WTC11 (cell line): ENCODE results near the gene DHX9.

Experiments
- FOXJ3 ChIP-seq: sonication (generic); formaldehyde crosslinking; IDR thresholded peaks from 2 replicates; pipeline ENCODE4 v1.9.0; 2021; ENCODE audit warnings: missing genetic modification reagents, mild to moderate bottlenecking, borderline replicate concordance
- NFE2L1 ChIP-seq: sonication (generic); formaldehyde crosslinking; IDR thresholded peaks from 2 replicates; pipeline ENCODE4 v1.8.1; 2023; ENCODE audit warnings: missing genetic modification reagents
- NFYB ChIP-seq: sonication (generic); formaldehyde crosslinking; conservative IDR thresholded peaks from 2 replicates; pipeline ENCODE4 v1.8.0; 2022; ENCODE audit warnings: low read depth, missing genetic modification reagents
- NR3C1 ChIP-seq: sonication (generic); formaldehyde crosslinking; conservative IDR thresholded peaks from 2 replicates; pipeline ENCODE4 v1.8.1; 2023; ENCODE audit warnings: low read depth, mild to moderate bottlenecking, missing genetic modification reagents
- ZBTB21 ChIP-seq: sonication (generic); formaldehyde crosslinking; IDR thresholded peaks from 2 replicates; pipeline ENCODE4 v1.8.1; 2023; ENCODE audit warnings: mild to moderate bottlenecking, missing genetic modification reagents, borderline replicate concordance
- TF ChIP-seq, protein P1 (sequence below): fragments of 200-600 bp; IDR thresholded peaks from 2 replicates; pipeline ENCODE4 v1.8.0; 2022; ENCODE audit warnings: antibody characterized with exemption
- TF ChIP-seq, protein P2 (sequence below): sonication (generic); formaldehyde crosslinking; IDR thresholded peaks from 2 replicates; pipeline ENCODE4 v1.8.1; 2022; ENCODE audit warnings: mild to moderate bottlenecking, moderate library complexity, missing genetic modification reagents
- TF ChIP-seq, protein P3 (sequence below): fragments of 250-450 bp; sonication (Bioruptor Pico); IDR thresholded peaks from 2 replicates; pipeline ENCODE4 v1.9.0; 2021; ENCODE audit warnings: mild to moderate bottlenecking, borderline replicate concordance

DNA sequence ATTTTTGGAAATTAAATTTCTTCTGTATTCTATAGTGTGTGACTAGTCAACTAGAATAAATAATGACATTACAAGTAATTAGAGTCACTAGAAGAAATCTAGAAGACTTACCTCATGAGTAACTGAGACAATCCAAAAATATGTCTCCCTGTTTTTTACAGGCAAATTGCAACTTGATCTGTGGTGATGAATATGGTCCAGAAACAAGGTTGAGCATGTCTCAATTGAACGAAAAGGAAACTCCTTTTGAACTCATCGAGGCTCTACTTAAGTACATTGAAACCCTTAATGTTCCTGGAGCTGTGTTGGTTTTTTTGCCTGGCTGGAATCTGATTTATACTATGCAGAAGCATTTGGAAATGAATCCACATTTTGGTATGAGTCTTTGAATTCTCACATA lies 36.7 kb downstream of the DHX9 start:
- TF ChIP-seq, protein P1, sequence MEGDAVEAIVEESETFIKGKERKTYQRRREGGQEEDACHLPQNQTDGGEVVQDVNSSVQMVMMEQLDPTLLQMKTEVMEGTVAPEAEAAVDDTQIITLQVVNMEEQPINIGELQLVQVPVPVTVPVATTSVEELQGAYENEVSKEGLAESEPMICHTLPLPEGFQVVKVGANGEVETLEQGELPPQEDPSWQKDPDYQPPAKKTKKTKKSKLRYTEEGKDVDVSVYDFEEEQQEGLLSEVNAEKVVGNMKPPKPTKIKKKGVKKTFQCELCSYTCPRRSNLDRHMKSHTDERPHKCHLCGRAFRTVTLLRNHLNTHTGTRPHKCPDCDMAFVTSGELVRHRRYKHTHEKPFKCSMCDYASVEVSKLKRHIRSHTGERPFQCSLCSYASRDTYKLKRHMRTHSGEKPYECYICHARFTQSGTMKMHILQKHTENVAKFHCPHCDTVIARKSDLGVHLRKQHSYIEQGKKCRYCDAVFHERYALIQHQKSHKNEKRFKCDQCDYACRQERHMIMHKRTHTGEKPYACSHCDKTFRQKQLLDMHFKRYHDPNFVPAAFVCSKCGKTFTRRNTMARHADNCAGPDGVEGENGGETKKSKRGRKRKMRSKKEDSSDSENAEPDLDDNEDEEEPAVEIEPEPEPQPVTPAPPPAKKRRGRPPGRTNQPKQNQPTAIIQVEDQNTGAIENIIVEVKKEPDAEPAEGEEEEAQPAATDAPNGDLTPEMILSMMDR: no peak
- TF ChIP-seq NFYB (CRISPR knock-in tag): no peak
- no peak for TF ChIP-seq NFE2L1 (CRISPR knock-in tag)
- TF ChIP-seq, protein P2, sequence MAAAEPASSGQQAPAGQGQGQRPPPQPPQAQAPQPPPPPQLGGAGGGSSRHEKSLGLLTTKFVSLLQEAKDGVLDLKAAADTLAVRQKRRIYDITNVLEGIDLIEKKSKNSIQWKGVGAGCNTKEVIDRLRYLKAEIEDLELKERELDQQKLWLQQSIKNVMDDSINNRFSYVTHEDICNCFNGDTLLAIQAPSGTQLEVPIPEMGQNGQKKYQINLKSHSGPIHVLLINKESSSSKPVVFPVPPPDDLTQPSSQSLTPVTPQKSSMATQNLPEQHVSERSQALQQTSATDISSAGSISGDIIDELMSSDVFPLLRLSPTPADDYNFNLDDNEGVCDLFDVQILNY (CRISPR knock-in tag): no peak
- TF ChIP-seq NR3C1 (CRISPR knock-in tag): no peak
- TF ChIP-seq, protein P3, sequence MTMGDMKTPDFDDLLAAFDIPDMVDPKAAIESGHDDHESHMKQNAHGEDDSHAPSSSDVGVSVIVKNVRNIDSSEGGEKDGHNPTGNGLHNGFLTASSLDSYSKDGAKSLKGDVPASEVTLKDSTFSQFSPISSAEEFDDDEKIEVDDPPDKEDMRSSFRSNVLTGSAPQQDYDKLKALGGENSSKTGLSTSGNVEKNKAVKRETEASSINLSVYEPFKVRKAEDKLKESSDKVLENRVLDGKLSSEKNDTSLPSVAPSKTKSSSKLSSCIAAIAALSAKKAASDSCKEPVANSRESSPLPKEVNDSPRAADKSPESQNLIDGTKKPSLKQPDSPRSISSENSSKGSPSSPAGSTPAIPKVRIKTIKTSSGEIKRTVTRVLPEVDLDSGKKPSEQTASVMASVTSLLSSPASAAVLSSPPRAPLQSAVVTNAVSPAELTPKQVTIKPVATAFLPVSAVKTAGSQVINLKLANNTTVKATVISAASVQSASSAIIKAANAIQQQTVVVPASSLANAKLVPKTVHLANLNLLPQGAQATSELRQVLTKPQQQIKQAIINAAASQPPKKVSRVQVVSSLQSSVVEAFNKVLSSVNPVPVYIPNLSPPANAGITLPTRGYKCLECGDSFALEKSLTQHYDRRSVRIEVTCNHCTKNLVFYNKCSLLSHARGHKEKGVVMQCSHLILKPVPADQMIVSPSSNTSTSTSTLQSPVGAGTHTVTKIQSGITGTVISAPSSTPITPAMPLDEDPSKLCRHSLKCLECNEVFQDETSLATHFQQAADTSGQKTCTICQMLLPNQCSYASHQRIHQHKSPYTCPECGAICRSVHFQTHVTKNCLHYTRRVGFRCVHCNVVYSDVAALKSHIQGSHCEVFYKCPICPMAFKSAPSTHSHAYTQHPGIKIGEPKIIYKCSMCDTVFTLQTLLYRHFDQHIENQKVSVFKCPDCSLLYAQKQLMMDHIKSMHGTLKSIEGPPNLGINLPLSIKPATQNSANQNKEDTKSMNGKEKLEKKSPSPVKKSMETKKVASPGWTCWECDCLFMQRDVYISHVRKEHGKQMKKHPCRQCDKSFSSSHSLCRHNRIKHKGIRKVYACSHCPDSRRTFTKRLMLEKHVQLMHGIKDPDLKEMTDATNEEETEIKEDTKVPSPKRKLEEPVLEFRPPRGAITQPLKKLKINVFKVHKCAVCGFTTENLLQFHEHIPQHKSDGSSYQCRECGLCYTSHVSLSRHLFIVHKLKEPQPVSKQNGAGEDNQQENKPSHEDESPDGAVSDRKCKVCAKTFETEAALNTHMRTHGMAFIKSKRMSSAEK (CRISPR knock-in tag): no peak
- no peak for TF ChIP-seq FOXJ3
- TF ChIP-seq ZBTB21: no peak
